HG02870 (cell line): ENCODE data around the gene SAC3D1.

Source experiments
- ATAC-seq: cut with Tn5 transposase; IDR thresholded peaks from one replicate; pipeline ENCODE4 v1.9.1; 2021; ENCODE audit warnings: mild to moderate bottlenecking, moderate library complexity; ENCODE audit not compliant: unreplicated experiment

The SAC3D1 gene

DNA sequence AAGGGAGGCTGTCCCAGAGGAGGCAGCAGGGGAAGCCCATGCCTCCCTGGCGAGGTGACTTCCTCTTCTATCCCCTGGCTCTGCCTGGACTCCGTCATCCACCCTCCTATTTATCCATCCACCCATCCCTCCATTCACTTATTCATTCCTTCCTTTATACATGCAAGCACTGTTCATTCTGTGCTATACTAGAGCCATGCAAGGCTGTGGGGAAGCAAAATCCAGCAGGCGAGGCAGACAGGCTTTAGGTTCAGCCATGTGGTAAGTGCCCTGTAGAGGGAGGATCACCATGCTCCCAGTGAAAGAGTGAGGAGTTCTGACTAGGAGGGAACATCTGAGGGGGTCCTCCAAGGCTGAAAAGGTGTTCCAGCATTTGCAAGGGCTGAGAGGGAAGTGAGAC, 18.5 kb downstream of the SAC3D1 start:
- ATAC-seq: no peak

DNA sequence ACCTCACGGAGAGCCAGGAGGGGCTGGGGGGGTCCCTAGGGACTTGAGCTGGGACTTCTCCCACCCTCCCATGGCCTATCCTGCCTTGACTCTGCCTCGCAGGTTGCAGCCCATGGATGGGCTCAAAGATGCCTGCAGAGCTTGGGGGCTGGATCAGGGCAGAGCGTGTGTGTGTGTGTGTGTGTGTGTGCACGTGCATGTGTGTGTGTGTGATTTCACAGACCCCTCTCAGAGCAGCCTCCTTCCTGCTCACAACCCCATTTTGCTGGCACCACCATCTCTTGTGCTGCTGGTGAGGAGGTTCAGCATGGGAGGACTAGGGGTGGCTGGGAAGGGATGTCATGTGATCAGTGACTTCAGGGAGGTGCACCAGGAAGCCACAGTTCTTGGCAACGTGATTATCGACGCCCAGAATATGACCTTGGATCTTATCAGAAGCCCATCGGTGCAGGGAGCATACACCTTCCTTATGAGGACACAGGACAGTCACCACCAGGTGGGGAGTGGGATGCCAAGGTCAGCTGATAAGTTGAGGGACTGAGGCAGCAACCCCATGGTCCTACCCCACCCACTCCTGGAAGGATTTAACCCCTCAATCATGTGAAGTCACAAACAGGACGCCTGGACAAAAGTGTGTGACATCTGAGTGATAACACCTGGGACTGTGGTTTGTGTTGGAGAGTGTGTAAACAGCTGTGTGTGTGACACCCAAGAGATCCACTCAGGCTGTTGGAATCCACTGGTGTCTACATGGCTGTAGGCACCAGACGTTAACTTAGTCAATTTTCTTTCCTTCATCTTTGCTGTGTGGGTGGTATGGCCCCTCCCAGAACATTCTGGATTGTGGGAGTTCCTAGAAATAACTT, 19.2 kb downstream of the SAC3D1 start:
- ATAC-seq: no peak

DNA sequence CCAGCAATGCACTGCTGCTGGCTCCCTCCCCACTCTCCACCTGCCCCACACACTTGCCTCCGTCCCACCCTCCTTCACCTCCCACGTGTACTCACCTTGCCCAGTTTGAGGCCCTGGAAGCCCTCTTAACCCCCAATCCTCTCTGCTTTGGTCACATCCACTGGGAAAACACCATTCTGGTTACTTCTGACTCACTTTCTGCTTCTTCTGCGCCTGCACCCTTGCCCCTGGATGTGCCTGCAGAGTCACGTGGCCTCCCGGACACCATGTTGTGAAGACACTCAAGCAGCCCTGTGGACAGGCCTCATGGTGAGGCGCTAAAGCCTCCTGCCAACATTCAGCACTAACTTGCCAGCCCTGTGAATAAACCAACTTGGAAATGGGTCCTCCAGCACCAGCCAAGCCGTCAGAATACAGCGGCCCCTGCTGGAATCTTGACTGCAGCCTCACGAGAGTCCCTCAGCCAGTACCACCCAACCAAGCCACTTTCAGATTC, 20.0 kb downstream of the SAC3D1 start:
- ATAC-seq: no peak

DNA sequence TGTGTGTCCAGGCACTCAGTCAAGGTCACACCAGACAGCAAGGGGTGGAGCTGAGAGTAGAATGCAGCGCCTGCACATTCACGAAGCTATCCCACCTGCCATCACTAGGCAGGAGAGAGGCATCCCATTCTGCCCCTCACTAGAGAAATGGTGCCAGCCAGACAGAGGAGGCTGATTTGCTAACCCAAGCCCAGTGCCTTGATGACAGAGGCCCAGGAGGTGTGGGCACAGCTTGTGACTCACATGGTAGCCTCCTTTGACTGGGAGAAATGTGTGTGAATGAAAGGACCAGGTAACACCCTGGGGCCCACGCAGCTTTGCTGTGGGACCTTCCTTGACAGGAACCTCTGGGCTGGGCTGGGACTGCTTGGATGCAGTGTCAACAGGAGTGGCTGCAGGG, 22.5 kb downstream of the SAC3D1 start:
- ATAC-seq: no peak

DNA sequence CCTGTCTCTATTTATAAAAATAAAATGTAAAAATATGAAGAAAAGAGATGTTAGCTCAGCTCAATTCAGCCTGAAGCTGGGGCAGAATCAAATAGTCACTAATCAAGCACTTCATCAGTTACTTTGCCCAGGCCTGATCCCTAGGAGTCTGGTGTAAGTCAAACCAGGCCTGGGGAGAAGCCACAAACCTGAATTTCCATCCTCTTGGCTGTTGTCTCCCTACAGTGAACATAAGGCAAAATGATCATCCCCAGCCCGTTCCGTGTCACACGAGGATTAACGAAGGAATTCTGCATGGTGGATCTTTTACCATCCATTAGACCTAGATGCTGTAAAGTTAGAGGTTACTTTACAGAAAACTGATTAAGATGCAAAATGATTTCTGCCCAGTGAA, 23.8 kb downstream of the SAC3D1 start:
- no peak for ATAC-seq

DNA sequence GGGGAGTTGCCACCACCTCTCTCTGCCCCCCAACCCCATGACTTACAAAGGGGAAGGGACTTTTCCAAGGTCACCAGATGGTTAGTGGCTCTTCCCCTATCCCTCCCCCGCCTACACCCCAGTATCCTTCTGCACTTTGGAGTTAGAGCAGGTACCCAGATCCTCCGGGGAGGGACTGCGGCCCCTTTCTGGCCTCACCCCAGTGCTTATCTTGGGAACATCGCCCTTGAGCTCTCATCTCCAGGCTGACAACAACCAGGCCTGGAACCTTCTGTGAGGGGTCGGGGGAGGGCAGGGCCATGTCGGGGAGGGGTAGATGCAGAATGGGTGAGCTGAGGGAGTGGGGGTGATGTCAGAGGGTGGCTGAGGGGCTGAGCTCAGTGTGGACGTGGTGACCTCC, 24.8 kb downstream of the SAC3D1 start:
- no peak for ATAC-seq

DNA sequence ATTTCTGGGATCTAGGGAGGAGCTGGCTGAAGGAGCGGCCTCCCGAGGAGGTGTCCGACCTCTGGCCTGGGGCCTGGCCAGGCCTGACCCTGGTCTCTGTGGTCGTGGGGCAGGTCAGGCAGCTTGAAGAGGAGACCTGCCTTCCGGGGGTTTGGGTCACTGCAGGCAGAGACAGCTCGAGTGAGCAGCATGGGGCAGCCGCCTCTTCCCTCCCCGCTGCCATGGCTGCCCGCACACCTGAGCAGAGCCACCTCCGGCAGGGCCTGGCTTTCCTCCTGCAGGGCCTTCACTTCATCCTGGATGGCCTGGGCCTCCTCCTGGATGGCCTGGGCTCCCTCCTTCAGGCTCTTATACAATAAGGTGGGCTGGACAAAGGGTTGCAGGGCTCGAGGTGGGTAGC, 25.3 kb downstream of the SAC3D1 start:
- no peak for ATAC-seq

DNA sequence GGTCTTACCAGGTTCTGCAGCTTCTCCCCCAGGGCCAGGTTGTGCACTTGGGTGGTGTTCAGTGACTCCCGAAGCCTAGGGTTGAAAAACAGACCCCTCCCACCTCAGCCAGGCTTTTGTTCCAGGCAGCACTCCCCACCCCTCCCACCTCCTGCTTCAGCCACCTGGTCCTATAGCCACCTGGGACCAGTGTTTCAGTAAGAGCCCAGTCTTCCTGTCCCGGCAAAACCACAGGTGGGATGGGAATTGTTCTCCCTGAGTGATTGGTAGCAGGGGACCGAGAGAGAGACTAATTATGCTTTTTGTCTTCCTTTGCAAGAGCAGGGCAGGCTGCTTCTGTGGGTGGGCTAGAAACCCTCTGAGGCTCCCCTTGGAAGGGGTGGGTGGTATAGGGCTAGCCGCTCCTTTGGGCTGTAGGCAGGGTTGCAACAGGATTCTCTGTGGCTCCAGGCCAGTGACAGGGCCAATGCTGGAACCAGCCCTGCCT, 25.8 kb downstream of the SAC3D1 start:
- no peak for ATAC-seq

DNA sequence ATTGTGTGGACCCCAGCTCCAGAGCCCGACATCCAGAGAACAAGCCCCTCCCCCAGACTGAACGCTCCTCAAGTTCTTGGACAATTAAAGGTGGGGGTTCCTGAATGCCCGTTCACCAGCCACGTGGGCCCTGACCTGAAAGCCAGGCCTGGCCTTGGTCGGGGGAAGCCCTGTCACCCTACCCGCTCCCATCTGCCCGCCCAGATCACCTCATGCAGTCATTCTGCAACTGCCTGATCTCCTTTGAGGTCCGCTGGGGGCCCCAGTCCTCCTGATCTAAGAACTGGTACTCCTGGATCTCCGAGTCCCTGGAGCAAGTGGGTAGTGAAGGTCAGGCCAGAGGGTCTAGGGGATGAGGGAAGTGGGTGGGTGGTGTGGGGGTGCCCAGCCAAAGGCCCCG, 26.4 kb downstream of the SAC3D1 start:
- ATAC-seq: no peak

DNA sequence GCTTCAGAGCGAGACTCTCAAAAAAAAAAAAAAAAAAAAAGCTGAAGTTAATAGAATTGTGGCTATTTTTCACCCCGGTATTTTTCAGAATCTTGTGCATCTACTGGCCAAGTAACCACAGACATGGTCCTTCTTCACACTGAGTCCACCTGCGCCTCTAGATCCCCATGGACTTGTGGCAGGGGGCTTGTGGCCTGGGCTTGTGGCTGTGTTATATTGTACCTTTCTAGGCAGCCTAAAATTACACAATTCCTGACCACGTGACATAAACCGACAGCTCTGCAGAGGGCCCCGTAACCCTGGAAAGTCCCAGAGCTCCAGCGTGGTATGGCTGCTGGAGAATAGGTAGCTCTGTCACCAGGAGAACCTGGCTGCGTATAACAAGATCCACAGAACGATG, 28.2 kb downstream of the SAC3D1 start:
- ATAC-seq: no peak

DNA sequence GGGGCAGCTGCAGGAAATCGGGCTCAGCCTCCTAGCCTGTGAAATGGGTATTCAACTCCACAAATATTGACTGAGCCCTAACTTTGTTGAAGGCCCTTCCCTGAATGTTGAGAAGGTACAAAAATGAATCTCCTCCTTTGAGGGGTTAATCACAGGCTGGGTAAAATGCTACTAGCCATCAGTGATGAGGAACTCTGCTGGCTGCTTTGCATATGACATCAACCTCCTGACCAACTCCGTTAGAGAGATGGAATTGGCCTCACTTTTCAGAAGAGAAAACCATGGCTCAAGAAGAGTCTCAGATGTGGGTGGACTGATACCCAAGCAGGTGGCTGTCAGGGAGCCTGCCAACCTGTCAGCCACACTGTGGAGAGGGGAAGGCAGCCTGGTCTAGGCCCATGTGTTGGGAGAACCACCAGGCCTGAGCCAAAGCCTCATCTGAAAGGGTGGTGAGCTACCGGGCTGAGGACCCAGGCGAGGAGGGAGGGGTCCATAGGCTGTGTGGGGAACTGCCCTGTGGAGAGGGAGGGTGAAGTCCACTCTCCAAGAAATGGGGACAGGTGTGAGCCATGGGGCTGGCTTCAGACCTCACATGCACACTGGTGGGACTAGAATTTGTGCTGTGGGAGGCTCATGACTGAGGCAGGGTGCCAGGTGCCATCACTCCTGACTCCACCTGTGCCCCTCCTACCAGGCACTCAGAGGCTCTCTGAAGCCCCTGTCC, 31.1 kb downstream of the SAC3D1 start:
- ATAC-seq: no peak

DNA sequence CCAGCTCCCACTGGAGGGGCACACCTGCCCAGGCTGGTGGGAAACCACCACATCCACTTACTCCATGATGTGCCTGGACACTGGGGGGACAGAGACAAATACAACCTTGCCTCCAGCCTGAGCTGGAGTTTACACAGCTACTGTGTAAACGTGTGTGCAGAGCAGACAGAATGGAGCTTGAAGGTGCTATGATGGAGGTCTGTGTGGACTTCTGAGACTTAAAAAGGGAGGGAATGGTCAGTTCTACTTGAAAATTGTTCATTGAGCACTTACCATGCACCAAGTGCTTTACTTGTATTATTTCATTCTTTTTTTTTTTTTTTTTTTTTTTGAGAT, 31.6 kb downstream of the SAC3D1 start:
- ATAC-seq: no peak

DNA sequence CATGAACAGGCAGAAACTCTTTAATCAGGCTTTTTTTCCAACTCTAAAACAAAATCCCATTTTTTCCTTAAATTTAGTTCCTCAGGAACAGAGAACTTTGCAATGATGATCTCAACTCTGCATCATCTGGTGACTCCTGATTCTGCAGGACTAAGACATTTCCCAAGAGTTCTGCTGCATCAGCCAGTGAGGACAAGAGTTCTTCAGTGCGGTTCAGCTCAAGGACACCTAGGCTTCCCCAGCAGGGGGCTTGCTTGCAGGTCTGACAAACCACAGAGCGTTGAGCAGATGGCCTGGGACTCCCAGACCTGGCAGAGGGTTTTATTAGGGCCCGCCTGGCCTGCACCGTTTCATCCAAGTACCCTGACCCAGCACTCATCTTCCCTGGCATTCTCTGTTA, 36.4 kb downstream of the SAC3D1 start:
- ATAC-seq: no peak

DNA sequence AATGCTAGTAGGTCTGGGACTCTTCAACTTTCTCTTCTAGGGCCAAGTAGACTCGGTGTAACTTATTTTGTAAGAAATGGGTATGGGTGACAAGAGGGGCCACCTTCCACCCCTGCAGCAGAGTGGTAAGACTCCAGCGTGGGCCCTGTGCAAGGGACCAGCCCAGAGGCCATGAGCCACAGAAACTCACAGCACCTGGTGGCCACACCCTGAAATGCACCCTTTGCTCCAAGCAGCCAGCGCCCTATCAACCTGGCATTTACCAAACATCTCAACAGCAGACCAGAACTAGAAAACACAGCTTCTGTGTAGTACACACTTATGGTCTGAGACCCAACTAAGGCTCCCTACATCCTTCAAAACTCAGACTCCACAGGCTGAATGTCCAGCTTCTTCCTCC, 37.1 kb downstream of the SAC3D1 start:
- no peak for ATAC-seq

DNA sequence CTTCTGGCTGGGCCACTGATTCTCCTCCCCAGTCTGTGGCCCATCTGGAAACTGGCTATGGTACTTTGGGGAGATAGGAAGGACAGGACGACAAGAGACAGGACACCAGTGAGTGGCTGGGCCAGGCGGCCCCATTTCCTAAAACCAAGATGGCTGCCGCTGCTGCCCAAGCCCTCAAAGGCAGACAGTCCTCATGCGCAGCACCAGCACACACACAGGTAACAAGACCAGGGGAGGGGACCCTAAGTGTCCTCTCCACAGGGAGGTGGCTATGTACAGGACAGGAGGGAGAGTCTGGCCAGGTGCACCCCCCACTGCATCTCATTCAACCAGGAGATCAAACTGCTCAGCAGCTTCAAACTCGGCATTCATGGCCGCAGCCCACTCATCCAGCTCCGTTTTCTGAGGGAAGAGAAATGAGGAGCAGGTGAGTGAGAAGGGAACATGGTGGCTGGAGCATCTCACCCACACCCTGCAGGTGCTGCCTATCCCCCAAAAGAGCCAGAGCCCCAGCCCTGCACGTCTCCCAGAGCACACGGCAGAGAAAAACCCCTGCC, 37.9 kb downstream of the SAC3D1 start:
- no peak for ATAC-seq

DNA sequence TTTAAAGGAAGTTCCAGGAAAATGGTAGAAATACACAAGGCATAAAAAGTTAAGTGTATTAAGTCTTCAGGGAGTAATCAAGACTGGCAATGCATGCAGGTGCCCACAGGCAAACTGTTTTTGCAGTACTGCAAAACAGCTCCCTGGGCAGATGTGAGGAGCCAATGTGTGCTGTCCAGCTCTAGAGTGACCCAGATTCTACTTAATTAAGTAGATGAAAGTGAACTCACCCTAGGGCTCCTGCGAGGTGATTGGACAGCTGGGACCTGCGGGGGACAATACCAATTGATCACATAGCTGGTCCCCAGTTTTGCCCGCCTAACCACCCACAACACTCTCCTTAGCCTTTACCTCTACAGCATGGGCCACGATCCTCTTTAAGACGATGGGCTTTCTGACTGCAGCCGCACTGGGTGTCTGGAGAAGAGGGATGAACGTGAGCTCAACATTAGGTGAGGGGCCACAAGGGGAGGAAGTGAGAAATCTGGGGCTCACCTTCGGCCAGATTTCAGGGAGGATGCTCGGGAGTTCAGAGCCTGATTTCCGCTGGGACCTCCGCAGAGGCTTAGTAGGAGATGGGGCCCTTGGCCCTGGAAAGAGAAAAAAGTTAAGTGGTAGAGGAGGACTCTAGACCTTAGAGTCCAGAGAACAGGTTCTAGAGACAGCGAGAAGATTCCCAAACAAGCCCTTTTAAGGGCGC, 42.3 kb downstream of the SAC3D1 start:
- ATAC-seq: no peak

DNA sequence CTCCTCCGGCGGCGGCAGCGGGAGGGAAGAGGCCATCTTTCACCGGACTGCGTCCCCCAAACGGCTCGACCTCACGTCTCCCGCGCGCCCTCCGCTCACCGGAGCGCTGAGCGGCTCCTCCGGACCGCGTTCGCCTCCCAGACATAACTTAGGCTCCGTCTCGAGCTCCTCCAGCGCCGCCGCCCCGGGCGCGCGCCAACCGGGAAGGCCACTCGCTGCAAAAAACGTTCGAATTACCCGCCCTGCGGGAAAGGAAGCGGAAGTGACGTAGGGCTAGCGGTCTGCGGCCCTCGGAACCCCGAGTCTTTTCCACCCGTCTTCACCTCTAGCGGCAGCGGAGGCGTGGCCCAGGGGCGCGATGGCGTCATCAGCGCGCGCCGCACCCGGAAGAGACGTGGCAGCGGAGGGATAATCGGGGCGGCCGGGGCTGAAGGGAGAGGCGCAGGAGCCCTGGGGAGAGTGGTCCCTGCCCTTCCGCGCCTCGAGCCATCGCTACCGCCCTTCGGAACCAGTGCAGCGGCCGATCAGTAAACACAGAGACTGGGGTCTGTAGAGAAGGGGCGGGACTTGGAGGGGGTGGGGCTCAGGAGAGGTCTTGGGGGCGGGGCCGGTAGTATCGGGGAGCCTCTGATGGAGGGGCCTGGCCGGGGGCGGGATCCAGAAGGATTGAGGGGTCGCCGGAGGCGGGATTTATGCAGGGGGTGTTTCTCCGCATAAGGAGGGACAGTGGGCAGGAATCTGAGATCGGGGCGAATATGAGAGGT, 43.0 kb downstream of the SAC3D1 start, which contains the start of the genes CDCA5 and ZFPL1:
CDCA5 (minus strand) TSS at position 207 of the 764 bp plus-strand sequence; CDS start at position 145, 62 bp downstream.
ZFPL1 (plus strand) TSS at position 389 of the 764 bp plus-strand sequence. CDS start 477 bp downstream, outside the sequence.
- peak; percentile 78 for ATAC-seq

DNA sequence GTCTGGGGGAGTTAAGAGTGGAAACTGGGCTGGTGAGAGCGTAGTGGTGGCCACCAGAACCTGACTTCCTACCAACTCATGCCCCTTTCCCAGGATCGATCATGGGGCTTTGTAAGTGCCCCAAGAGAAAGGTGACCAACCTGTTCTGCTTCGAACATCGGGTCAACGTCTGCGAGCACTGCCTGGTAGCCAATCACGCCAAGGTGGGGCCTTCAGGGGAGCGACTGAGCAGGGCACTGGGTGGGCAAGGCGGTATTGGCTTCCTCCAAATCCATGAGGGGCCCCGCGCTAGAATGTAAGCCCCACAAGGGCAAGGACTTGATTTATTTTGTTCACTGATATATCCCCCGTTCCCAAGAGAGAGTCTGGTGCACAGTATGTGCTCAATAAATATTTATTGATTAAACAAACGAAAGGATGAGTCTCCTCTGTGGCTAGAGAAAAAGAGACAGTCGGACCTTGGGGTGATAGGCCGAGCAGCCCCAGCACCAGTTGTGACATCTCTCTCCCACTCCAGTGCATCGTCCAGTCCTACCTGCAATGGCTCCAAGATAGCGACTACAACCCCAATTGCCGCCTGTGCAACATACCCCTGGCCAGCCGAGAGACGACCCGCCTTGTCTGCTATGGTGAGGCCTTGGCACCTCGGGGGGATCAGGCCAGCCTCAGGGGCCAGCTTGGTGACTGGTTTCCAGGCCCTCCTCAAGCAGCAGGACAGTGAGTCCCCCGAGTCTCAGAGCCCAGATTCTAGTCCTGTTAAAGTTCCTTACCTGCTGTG, 43.8 kb downstream of the SAC3D1 start:
- no peak for ATAC-seq

DNA sequence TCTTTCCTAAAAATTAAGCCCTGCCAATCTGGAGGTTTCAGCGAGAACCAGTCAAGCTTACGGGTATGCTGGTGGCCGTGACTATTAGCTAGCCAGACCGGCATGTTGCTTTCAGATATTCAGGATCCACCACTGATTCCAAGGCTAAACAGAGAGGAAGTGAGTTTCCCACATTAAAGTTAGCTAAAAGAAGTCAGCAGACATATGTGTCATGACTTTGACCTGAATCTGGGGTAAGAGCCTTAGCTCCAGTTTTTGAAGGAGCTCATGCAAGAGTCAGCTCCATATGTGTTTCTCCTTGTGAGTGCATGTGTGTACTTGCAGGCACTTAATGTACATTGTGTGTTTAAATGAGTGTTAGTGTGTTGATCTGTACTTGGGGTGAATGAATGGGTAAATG, 44.4 kb downstream of the SAC3D1 start:
- no peak for ATAC-seq
